ENCODE data around the gene SCAMP4. TPM values are rescaled to one million over a fixed set of nuclear protein-coding genes. Genes with fewer than 3 reads are reported as not detected.
A peak's percentile ranks its signal among the peaks of the same experiment; 100 is the strongest.

Gene SCAMP4
- total RNA-seq = 10 to 100 TPM; 56.3 to 76.5 TPM
- long read RNA-seq, partial matches to known transcripts = 0 of 5 reads
- long read RNA-seq, other reads (novel, unspliced or antisense) = 2 of 5 reads

- ATAC-seq (peak; percentile 79), DNase-seq (peak; percentile 99 to 100)
- intact Hi-C loops (cut with DNase I, micrococcal nuclease) = no loop called here
Observed at GRCh38 chr19:1905110-1905862, at the start of gene SCAMP4, which contains the start of gene ADAT3. Gene SCAMP4, plus strand, starts transcription at chr19:1905399. Its CDS starts 9,621 bp downstream, at chr19:1915020. Gene ADAT3, plus strand, starts transcription at chr19:1905399. Its CDS starts 6,649 bp downstream, at chr19:1912048.

DNA sequence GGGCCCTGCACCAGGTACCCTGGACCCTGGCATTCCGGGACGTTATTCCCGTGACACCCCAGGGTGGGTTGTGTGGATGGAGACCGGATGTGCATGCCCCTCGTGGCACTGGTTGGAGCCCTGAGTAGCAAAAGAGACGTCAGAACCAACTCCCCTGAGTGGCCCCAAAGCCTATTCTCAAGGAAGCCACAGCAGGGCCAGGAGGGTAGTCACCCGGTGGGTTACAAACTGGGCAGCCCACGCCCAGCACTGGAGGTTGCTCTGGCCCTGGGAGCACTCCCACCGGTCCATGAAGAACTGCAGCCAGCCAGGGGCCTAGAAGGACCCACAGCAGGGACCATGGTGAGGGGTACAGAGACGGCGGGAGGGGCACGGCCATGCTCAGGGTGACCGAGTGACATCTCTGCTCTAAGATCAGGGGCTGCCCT lies 49.4 kb upstream of the SCAMP4 start:
- peak; percentile 1 for ATAC-seq
- no peak for DNase-seq
- intact Hi-C loops (cut with DNase I, micrococcal nuclease) = no loop called here

DNA sequence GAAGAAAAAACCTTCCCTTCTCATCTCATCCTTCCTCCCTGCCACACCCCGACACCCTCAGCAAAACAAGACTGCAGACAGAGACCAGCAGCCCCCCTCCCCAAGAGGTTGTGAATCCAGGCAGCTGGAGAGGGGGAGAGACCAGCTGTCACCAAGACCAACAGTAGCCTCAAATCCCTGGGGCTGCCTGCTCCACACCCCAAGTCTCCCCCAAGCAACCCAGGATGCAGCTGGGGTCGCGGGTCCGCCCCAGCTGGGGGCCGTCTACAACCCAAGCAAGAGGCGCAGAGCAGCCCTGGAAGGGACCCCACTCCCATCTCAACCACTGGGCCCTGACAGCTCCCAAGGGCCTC lies 48.9 kb upstream of the SCAMP4 start:
- intact Hi-C loops (cut with DNase I, micrococcal nuclease) = no loop called here
- no peak for DNase-seq
- no peak for ATAC-seq

DNA sequence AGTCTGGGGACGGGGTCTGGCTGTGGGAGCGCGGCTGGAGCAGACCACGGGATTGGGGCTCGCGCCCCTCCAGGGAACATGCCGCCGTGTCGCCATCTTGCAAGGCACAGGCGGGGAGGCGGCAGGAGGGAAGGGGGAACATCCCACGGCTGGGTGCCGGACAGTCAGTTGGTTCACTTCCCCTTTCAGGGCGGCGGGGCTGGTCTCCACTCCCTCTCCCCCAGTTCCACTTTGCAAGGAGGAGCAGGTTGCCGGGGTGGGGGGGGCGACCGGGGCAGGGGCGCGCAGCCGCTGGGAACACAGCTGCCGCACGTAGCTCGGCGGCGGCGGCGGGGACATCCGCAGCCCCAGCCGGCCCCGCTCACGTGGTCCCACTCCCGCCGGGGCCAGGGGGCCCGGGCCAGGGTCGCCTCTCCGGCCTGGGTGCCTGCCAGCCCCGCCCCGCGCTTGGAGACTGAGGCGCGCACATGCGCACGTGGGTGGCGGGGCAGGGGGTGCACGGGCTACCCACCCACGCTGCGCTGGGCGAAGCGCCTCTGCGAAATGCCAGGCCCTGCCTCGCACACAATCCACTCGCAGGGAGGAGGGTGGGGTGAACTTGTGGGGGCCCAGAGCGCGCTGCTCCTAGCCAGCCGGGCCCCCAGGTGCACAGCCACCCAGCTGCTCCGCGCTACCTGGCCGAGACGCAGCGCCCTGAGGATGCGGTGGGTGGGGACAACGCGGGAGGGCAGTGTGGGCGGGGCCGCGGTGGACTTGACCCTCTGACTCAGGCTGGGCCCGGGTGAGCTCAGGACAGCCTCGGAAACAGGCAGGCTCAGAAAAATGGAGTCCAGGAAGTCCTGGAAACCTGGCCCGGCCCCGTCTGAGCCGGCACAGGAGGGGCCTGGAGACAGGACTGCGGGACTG lies 48.2 kb upstream of the SCAMP4 start:
- intact Hi-C loops (cut with DNase I, micrococcal nuclease) = no loop called here
- ATAC-seq (peak; percentile 66), DNase-seq (peak; percentile 95)

- ATAC-seq = peak; percentile 41
- peak; percentile 88 to 92 for DNase-seq
- intact Hi-C loops (cut with DNase I, micrococcal nuclease) = no loop called here
Observed at GRCh38 chr19:1857648-1858326, 47.4 kb upstream of the SCAMP4 start.

- intact Hi-C loops (cut with DNase I, micrococcal nuclease) = no loop called here
- no peak for DNase-seq
- no peak for ATAC-seq
Observed at GRCh38 chr19:1858412-1859081, 46.7 kb upstream of the SCAMP4 start.

GRCh38 chr19:1859331-1859781 lies 45.8 kb upstream of the SCAMP4 start:
- no peak for ATAC-seq
- peak in 1 of 2 donors; percentile 56 for DNase-seq
- intact Hi-C loops (cut with DNase I, micrococcal nuclease) = no loop called here

GRCh38 chr19:1860042-1860775 lies 45.0 kb upstream of the SCAMP4 start:
- DNase-seq (peak; percentile 78 to 83), ATAC-seq (no peak)
- intact Hi-C loops (cut with DNase I, micrococcal nuclease) = no loop called here

DNA sequence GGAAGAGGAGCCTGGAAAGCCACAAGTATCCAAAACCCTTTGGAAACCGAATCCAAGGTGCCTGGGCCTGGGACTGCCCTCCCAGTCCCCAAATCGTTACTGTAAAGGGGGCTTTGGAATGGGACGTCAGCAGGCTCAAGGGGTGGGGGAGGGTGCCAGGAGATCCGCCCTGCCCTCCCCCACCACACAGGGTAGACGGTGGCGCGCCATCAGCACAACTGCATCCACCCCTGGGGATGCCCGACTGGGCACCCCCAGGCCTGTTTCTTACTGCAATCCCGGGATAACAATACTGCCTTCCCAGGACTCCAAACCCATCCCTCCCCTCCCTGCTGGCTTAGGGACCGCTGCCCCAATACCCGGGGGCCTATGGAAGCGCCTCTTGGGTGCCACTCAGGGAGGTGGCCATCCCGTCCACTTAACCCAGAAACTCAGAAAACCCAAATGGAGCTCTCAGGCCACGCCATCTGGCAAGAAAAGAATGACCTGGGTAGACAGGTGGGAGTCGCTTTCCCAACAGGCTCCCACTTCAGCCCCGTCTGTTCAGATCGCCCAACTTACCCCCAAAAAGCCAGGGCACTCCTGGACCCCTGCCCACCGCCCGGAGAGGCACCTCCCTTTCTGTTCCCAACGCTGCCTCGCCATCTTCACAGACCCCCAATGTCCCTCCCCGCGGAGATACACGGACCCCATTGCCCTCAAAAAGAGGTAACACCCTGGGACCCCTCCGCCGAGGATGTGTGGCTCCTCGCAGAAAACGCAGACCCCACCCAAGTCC lies 44.2 kb upstream of the SCAMP4 start:
- intact Hi-C loops (cut with DNase I, micrococcal nuclease) = no loop called here
- ATAC-seq (no peak), DNase-seq (peak; percentile 33 to 44)

- ATAC-seq = no peak
- intact Hi-C loops (cut with DNase I, micrococcal nuclease) = no loop called here
- peak in 1 of 2 donors; percentile 35 for DNase-seq
Observed at GRCh38 chr19:1861599-1862031, 43.6 kb upstream of the SCAMP4 start.

GRCh38 chr19:1862068-1862423 lies 43.2 kb upstream of the SCAMP4 start:
- DNase-seq (no peak), ATAC-seq (no peak)
- intact Hi-C loops (cut with DNase I, micrococcal nuclease) = no loop called here

GRCh38 chr19:1862424-1863327 lies 42.5 kb upstream of the SCAMP4 start:
- peak; percentile 50 to 70 for DNase-seq
- intact Hi-C loops (cut with DNase I, micrococcal nuclease) = no loop called here
- ATAC-seq = no peak

DNA sequence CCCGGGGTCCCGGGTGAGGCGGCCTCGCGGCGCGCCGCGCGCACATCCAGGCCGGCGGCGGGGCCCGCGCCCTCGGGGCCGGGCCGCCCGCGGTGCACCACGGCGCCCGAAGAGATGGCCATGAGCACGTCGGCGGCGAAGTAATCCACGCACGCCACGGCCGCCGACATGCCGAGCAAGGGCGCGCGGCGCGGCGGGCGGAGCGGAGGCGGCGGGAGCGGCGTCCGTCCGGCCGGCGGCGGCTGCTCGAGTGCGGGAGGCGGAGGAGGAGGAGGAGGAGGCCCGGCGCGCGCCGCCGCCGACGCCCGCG lies 41.9 kb upstream of the SCAMP4 start, which contains the start of gene KLF16:
TSS of gene KLF16 (minus strand) at position 252 of the 310 bp plus-strand sequence. CDS start at position 170, 82 bp downstream.
- no peak for DNase-seq
- intact Hi-C loops (cut with DNase I, micrococcal nuclease) = no loop called here
- ATAC-seq = no peak

- peak; percentile 72 for ATAC-seq
- DNase-seq = peak; percentile 90 to 91
- intact Hi-C loops (cut with DNase I, micrococcal nuclease) = no loop called here
Observed at GRCh38 chr19:1863638-1864479, 41.3 kb upstream of the SCAMP4 start.

DNA sequence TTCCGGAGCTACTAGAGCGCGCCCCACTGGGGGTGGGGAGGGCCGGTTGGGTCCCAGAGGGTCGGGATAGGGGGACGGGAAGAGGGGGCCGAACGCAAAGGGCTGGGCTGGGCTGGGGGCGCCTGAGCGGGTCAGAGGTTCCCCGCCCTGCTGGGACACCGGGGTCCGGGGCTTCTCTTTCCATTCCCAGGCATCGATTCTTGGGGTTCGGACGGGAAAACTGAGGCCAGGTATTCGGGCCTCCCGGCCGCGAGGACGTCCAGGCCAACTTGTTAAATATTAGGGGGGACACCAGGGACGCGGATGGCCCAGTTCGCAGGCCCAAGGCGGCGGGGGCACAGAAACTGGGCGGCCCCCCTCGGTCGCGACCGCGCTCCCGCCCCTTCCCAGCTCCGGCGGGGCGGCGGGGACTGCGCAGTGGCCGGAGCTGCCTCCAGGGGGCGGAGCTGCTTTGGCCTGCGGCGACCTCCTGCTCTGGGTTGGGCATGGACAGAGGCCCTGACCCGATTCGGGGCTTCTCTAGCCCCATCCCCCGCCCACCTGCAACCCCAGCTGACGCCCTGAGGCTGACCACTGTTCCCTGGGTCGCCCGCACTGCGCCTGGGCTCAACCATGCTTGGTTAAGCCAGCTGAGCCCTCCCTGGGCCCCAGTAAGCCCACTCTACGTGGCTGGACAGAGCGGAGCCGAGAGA lies 40.6 kb upstream of the SCAMP4 start:
- intact Hi-C loops (cut with DNase I, micrococcal nuclease) = no loop called here
- ATAC-seq (peak; percentile 48), DNase-seq (peak; percentile 77 to 81)

All from left colon (tissue), 2 donors.